ENCODE results near the gene NOSIP. TPM values are rescaled to one million over a fixed set of nuclear protein-coding genes. Genes with fewer than 3 reads are reported as not detected.

Gene NOSIP
- total RNA-seq, 1 donor from 2014 or later: 77.5 TPM

GRCh38 chr19:49559443-49559842 lies 20.9 kb downstream of the NOSIP start:
- intact Hi-C loops (cut with micrococcal nuclease): no loop called here
- Mint-ChIP-seq H3K4me1 (ENCODE audit: low read depth) (peaks cover 70% of the 10 kb centered on the region), H3K9me3 (no peaks in the 10 kb centered on the region), H3K36me3 (ENCODE audit: low read depth) (peaks cover 27% of the 10 kb centered on the region), H3K27ac (peak overlapping the region; percentile 97), H3K4me3 (peak overlapping the region; percentile 86), H3K27me3 (ENCODE audit: insufficient read depth) (no peaks in the 10 kb centered on the region)
- no peak for DNase-seq (ENCODE audit: low spot score)

DNA sequence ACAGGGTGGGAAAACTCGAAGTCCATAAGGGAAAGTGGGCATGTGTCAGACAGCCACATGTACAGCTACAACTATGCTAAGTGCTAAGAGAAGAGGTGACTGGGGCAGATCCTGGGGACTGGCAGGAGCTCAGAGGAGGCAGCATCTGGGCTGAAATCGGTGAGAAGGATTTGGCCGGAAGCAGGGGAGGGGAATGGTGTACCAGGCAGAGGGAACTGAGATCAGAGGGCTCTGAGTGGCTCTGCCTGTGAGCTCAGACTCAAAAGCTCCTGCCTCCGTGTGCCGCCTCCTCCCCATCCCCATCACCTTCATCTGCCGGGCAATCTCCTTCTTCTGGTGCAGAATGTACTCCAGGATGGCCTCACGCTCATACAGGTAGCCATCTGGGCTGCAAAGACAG lies 21.8 kb downstream of the NOSIP start:
- peak overlapping the region; percentile 86 for H3K4me3 Mint-ChIP-seq
- H3K27me3 Mint-ChIP-seq (ENCODE audit: insufficient read depth): no peaks in the 10 kb centered on the region
- no peaks in the 10 kb centered on the region for H3K9me3 Mint-ChIP-seq
- peaks cover 23% of the 10 kb centered on the region for H3K36me3 Mint-ChIP-seq (ENCODE audit: low read depth)
- H3K27ac Mint-ChIP-seq: peak overlapping the region; percentile 97
- intact Hi-C loops (cut with micrococcal nuclease): no loop called here
- H3K4me1 Mint-ChIP-seq (ENCODE audit: low read depth): peaks cover 68% of the 10 kb centered on the region
- no peak for DNase-seq (ENCODE audit: low spot score)

GRCh38 chr19:49557641-49558325 lies 22.6 kb downstream of the NOSIP start:
- Mint-ChIP-seq H3K36me3 (ENCODE audit: low read depth) (peaks cover 23% of the 10 kb centered on the region), H3K27me3 (ENCODE audit: insufficient read depth) (no peaks in the 10 kb centered on the region), H3K4me3 (peak overlapping the region; percentile 62), H3K9me3 (no peaks in the 10 kb centered on the region), H3K4me1 (ENCODE audit: low read depth) (peaks cover 68% of the 10 kb centered on the region), H3K27ac (peak overlapping the region; percentile 67)
- intact Hi-C loops (cut with micrococcal nuclease): no loop called here
- DNase-seq (ENCODE audit: low spot score): no peak

DNA sequence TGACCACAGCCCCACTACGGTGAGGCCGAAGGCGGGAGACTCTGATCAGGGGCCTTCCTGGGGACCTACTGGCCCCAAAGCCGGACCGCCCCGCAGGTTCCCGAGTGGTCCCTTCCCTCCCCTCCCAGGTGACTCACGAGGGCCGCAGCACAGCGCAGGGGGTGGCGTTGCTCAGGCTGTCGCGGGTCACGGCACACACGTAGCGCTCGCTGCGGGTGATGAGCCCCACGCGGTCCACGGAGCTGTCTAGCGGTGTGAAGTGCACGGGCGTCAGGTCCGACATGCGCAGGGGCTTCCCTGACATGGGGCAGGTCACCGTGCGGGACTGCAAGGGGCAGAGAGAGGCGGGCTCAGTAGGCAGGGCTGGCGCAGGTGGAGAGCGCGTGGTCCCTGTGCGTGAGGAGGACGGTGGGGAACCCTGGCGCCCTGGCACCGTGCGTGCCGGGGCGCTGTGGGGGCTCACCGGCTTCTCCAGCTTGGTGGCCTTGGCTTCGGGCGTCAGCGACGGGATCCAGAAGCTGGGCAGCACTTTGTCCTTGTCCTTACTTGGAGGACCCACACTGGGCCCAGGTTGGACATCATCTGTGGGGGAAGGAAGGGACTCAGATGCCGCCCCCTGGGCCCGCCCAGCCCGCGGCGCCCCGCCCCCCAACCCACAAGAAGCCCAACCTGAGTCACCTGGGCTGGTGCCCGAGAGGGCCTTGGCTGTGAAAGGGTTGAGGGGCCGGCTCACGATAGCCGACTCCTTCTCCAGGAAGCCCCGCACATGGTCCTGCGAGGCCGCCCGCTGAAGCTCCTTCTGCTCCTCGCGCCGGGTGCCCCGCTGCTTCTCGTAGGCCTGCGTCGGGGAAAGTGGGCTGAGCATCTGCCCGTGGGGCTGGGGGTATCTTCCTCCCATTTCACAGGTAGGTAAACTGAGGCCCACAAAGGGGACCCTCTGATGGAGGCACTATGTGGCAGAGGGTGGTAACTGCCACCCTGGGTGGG lies 23.7 kb downstream of the NOSIP start:
- intact Hi-C loops (cut with micrococcal nuclease): no loop called here
- Mint-ChIP-seq H3K36me3 (ENCODE audit: low read depth) (peaks cover 24% of the 10 kb centered on the region), H3K9me3 (no peaks in the 10 kb centered on the region), H3K27me3 (ENCODE audit: insufficient read depth) (no peaks in the 10 kb centered on the region), H3K4me3 (peak overlapping the region; percentile 11), H3K4me1 (ENCODE audit: low read depth) (peaks cover 70% of the 10 kb centered on the region), H3K27ac (peak overlapping the region; percentile 40)
- no peak for DNase-seq (ENCODE audit: low spot score)

DNA sequence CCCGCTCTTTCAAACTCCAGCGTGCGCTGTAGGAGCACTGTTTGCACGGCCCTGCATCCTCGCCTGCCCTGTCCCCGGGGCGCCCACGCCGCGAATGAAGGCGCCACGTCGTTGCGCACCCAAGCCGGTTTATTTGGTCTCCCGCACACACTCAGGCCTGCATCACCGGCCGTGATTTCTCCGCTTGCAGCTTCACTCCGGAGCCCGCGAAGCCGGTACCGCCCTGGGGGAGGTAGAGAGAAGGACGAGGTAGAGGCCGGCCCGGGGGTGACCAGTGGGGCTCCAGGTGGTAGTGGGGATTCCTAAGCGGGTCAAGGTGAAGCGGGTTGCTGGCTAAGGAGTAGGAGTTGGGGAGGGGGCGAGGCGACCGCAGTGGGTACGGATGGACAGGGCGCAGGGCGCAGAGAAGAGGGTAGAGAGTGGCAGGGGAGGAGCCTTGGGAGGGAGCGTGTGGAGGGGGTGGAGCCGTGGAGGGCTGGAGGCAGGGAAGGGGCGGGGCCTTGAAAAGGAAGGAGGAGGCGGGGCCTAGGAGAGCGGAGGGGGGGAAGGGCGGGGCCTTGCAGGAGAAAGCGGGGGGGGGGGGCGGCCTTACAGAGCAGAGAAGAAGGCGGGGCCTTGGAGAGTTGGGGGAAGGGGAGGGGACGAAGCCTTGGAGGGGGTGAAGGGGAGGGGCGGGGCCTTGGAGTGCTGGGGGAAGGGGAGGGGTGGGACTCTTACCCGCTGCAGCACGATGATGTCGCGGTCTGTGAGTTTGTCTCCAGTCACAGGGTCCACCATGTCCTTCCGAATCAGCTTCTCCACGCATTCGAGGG lies 24.6 kb downstream of the NOSIP start:
- DNase-seq (ENCODE audit: low spot score): peak; percentile 73
- Mint-ChIP-seq H3K27ac (peak overlapping the region; percentile 89), H3K4me3 (peak overlapping the region; percentile 15), H3K27me3 (ENCODE audit: insufficient read depth) (no peaks in the 10 kb centered on the region), H3K9me3 (no peaks in the 10 kb centered on the region), H3K36me3 (ENCODE audit: low read depth) (peaks cover 26% of the 10 kb centered on the region), H3K4me1 (ENCODE audit: low read depth) (peaks cover 65% of the 10 kb centered on the region)
- intact Hi-C loops (cut with micrococcal nuclease): loop anchor here (2.0 kb wide), 1 partner anchor 21 kb away; no protein-coding TSS in a partner anchor

DNA sequence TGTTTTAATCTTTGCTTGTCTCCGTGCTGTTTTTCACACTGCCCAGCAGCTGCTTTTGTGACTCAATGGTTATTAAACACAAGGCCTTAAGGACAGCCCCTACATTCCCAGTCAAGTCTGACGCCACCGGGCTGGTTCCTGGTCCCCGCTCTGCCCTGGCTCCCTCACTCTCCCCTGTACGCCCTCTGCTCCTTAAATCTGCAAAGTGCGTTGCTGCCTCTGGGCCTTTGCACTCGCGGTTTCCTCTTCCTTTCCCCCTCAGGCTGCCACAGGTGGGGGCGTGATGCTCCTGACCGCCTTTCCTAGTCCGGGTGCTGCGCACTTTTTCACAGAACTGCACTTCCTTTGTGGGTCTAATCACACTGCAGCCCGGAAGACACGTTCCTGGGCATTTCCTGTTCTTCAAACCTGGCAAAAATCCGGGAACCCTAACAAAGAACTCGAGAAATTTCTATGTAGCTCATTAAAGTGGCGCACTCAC lies 25.6 kb downstream of the NOSIP start:
- Mint-ChIP-seq H3K27ac (peak overlapping the region; percentile 89), H3K4me3 (peak overlapping the region; percentile 56), H3K9me3 (no peaks in the 10 kb centered on the region), H3K4me1 (ENCODE audit: low read depth) (peaks cover 55% of the 10 kb centered on the region), H3K27me3 (ENCODE audit: insufficient read depth) (no peaks in the 10 kb centered on the region), H3K36me3 (ENCODE audit: low read depth) (peaks cover 26% of the 10 kb centered on the region)
- DNase-seq (ENCODE audit: low spot score): peak; percentile 66
- intact Hi-C loops (cut with micrococcal nuclease): loop anchor here (1.0 to 2.0 kb wide), 3 partner anchors 10 to 20 kb away; no protein-coding TSS in a partner anchor

DNA sequence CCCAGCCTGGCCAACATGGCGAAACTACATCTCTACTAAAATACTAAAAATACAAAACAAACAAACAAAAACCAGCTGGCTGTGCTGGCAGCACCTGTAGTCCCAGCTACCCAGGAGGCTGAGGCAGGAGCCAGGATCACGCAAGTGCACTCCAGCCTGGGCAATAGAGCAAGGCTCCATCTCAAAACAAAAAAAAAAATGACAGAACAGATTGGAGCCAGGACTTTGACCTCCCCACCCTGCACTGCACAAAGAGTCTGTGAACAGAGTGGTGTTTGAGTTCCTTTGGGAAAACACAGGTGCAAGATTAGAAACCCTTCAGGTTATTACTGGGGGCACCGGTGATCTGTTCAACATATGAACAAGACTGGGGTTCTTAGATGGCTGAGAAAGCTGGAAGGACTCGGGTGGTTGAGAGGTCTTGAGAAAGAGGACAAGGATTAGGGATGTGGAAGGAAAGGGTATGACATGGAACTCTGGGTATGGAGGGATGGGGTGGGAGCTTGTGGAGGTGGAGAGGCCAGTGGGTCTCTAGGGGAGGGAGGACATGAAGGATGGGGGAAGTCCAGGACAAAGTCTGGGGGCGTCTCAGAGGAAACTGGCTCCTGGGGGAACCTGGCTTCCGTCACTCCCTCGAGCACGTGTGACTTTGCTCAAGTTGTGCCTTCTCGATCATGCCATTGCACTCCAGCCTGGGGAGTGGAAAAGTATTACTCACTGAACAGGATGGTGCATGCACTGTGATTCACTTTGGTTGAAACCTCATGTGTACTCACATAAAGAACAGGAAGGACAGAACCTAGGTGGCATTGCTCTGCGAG lies 26.7 kb downstream of the NOSIP start:
- no peaks in the 10 kb centered on the region for H3K27me3 Mint-ChIP-seq (ENCODE audit: insufficient read depth)
- peak overlapping the region; percentile 89 for H3K27ac Mint-ChIP-seq
- DNase-seq (ENCODE audit: low spot score): peak; percentile 51
- intact Hi-C loops (cut with micrococcal nuclease): loop anchor here (1.0 to 2.0 kb wide), 3 partner anchors 11 to 19 kb away; no protein-coding TSS in a partner anchor
- H3K4me1 Mint-ChIP-seq (ENCODE audit: low read depth): peaks cover 55% of the 10 kb centered on the region
- H3K9me3 Mint-ChIP-seq: no peaks in the 10 kb centered on the region
- H3K4me3 Mint-ChIP-seq: peak overlapping the region; percentile 24
- H3K36me3 Mint-ChIP-seq (ENCODE audit: low read depth): peaks cover 21% of the 10 kb centered on the region

GRCh38 chr19:49552749-49553148 lies 27.6 kb downstream of the NOSIP start:
- DNase-seq (ENCODE audit: low spot score): peak; percentile 42
- Mint-ChIP-seq H3K36me3 (ENCODE audit: low read depth) (peaks cover 18% of the 10 kb centered on the region), H3K9me3 (no peaks in the 10 kb centered on the region), H3K27ac (peak overlapping the region; percentile 89), H3K4me1 (ENCODE audit: low read depth) (peaks cover 55% of the 10 kb centered on the region), H3K27me3 (ENCODE audit: insufficient read depth) (no peaks in the 10 kb centered on the region), H3K4me3 (peak overlapping the region; percentile 80)
- intact Hi-C loops (cut with micrococcal nuclease): no loop called here

GRCh38 chr19:49551531-49551930 lies 28.8 kb downstream of the NOSIP start:
- no peaks in the 10 kb centered on the region for H3K9me3 Mint-ChIP-seq
- intact Hi-C loops (cut with micrococcal nuclease): no loop called here
- peaks cover 14% of the 10 kb centered on the region for H3K36me3 Mint-ChIP-seq (ENCODE audit: low read depth)
- peaks cover 55% of the 10 kb centered on the region for H3K4me1 Mint-ChIP-seq (ENCODE audit: low read depth)
- H3K27ac Mint-ChIP-seq: peak overlapping the region; percentile 67
- DNase-seq (ENCODE audit: low spot score): no peak
- H3K4me3 Mint-ChIP-seq: no peak overlapping the region
- no peaks in the 10 kb centered on the region for H3K27me3 Mint-ChIP-seq (ENCODE audit: insufficient read depth)

- intact Hi-C loops (cut with micrococcal nuclease): loop anchor here (5.0 kb wide), 1 partner anchor 33 kb away; the partner anchor contains the start of genes NOSIP and PRRG2
- H3K27ac Mint-ChIP-seq: peak overlapping the region; percentile 80
- no peaks in the 10 kb centered on the region for H3K27me3 Mint-ChIP-seq (ENCODE audit: insufficient read depth)
- H3K9me3 Mint-ChIP-seq: no peaks in the 10 kb centered on the region
- no peak overlapping the region for H3K4me3 Mint-ChIP-seq
- DNase-seq (ENCODE audit: low spot score): no peak
- H3K36me3 Mint-ChIP-seq (ENCODE audit: low read depth): peaks cover 7% of the 10 kb centered on the region
- peaks cover 49% of the 10 kb centered on the region for H3K4me1 Mint-ChIP-seq (ENCODE audit: low read depth)
Observed at GRCh38 chr19:49549045-49549444, 31.3 kb downstream of the NOSIP start.

GRCh38 chr19:49546825-49547565 lies 33.4 kb downstream of the NOSIP start:
- intact Hi-C loops (cut with micrococcal nuclease): loop anchor here (1.0 to 5.0 kb wide), 4 partner anchors 23 to 154 kb away; partner anchors contain the start of genes NOSIP and PRRG2
- Mint-ChIP-seq H3K9me3 (no peaks in the 10 kb centered on the region), H3K4me3 (peak overlapping the region; percentile 35), H3K4me1 (ENCODE audit: low read depth) (peaks cover 37% of the 10 kb centered on the region), H3K27me3 (ENCODE audit: insufficient read depth) (no peaks in the 10 kb centered on the region), H3K36me3 (ENCODE audit: low read depth) (peaks cover 2% of the 10 kb centered on the region), H3K27ac (peak overlapping the region; percentile 36)
- DNase-seq (ENCODE audit: low spot score): peak; percentile 68

Measured in activated T-helper 1 cell treated with anti-CD3 and anti-CD28 coated beads, Interleukin-12 subunit alpha, Interleukin-12 subunit beta, Interleukin-2, Interleukin-4 antibody, amounts not matched to agents 30 ng/mL and 10 ng/mL and 1 ng/mL, durations not matched to agents 14 hours and 24 hours and 36 hours (primary cell).